Measurements from ENCODE around the gene MYH3. TPM values are rescaled to one million over a fixed set of nuclear protein-coding genes. Genes with fewer than 3 reads are reported as not detected.
A peak's percentile ranks its signal among the peaks of the same experiment; 100 is the strongest.

Gene MYH3
- total and polyA plus RNA-seq, 10 of the 15 experiments (the other 5 are each of a cell fraction or from before 2014, with no cell fraction given) = 0.14 to 1.4 (median 0.71) TPM

DNA sequence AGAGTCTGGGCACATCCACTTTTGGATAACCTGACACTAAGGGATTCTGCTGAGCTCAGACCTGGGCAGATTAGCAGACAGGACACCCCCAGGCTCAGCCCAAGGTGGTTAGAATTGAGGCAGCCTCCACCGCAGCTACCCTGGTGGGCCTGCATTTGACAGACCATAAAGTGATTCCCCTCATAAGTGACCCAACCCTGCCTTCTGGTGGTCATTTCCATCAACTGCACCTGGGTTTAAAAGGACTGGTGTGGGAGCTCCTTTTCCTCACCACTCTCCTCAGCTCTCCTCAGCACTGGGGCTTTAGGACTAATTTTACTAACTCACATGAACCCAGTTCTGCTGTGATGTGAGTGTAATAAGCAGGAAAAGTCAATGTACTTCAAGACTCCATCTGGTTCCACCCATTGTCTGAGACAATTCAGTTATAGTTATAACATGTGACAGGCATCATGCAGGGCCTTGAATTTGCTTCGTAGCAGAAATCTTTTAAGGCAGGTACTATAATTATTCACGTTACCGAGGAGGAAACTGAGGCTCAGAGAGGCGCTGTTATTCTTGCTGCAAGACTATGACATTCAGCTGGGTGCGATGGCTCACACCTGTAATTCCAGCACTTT, 42.5 kb downstream of the MYH3 start:
- WGBS (ENCODE audit: insufficient coverage, insufficient replicate concordance, low lambda C conversion rate, missing lambda C conversion rate) = 24% methylated on average over 6 of the region's 6 CpGs
- in situ Hi-C loops (cut with MboI) = loop anchor here (5.0 kb wide), 2 partner anchors 287 to 692 kb away; no protein-coding TSS in a partner anchor

More for the DNA sequence above, 42.5 kb downstream of the MYH3 start:
- Histone ChIP-seq H3K9ac (ENCODE audit: control insufficient read depth, insufficient read depth, low read length) (no peak overlapping the region), H3K4me3 (no peak overlapping the region), H3K27ac (ENCODE audit: control insufficient read depth, insufficient read depth) (no peak overlapping the region), H3K36me3 (ENCODE audit: control insufficient read depth in 2 of 2, insufficient read depth in 2 of 2, low read length in 1 of 2) (no peaks in the 10 kb centered on the region), H3K9me3 (replicated peaks; ENCODE audit: control insufficient read depth, insufficient read depth, low read length) (no peaks in the 10 kb centered on the region), H4K20me1 (ENCODE audit: control insufficient read depth, insufficient read depth) (no peaks in the 10 kb centered on the region), H3K79me2 (ENCODE audit: control insufficient read depth, insufficient read depth, low read length) (no peaks in the 10 kb centered on the region), H3K4me2 (ENCODE audit: control insufficient read depth, insufficient read depth) (no peak overlapping the region), H3K27me3 (replicated peaks in 1 of 2; ENCODE audit: control insufficient read depth in 2 of 2, insufficient read depth in 2 of 2, low read length in 1 of 2) (no peaks in the 10 kb centered on the region), H3K4me1 (ENCODE audit: control insufficient read depth, insufficient read depth, low read length) (no peaks in the 10 kb centered on the region), H2AFZ (ENCODE audit: control insufficient read depth, low read depth, low read length) (no peak overlapping the region)
- no peak for DNase-seq (ENCODE audit: low read depth, low spot score)
- BruUV-seq (replicated peaks) = no TSS peak
- RAD21 ChIA-PET (ENCODE audit: unreplicated experiment) = interaction anchor here (0.6 to 4.7 kb wide), 7 partner anchors 12 to 998 kb away, joined by 3 to 46 read pairs (median 3); no protein-coding TSS in a partner anchor
- SMC1A ChIA-PET (ENCODE audit: uncharacterized antibody, unreplicated experiment) = interaction anchor here (0.6 to 1.3 kb wide), 9 partner anchors 30 to 1598 kb away, joined by 3 to 7 read pairs (median 4); no protein-coding TSS in a partner anchor
- intact Hi-C loops (cut with micrococcal nuclease; ENCODE audit: unreplicated experiment) = loop anchor here (1.0 to 5.0 kb wide), 3 partner anchors 287 to 647 kb away; no protein-coding TSS in a partner anchor
- POLR2A ChIA-PET = no interaction called here
- CTCF ChIA-PET = interaction anchor here (0.5 to 10.0 kb wide), 25 partner anchors 9 to 697 kb away, joined by 3 to 138 read pairs (median 4); no protein-coding TSS in a partner anchor
- peak; percentile 63 for ATAC-seq
- FAIRE-seq = peak; percentile 85
- TF ChIP-seq EGR1 (IDR thresholded peaks at IDR 0.05; ENCODE audit: borderline replicate concordance in 1 of 2, low read depth in 2 of 2, low read length in 2 of 2) (no peak), RAD21 (IDR thresholded peaks at IDR 0.05; ENCODE audit: insufficient read depth, low read depth, low read length) (peak; percentile 69), KDM1A (IDR thresholded peaks at IDR 0.05; ENCODE audit: borderline replicate concordance) (no peak), SMC3 (IDR thresholded peaks at IDR 0.05; ENCODE audit: borderline replicate concordance, low read length) (peak; percentile 65)
- TF ChIP-seq, protein P1, sequence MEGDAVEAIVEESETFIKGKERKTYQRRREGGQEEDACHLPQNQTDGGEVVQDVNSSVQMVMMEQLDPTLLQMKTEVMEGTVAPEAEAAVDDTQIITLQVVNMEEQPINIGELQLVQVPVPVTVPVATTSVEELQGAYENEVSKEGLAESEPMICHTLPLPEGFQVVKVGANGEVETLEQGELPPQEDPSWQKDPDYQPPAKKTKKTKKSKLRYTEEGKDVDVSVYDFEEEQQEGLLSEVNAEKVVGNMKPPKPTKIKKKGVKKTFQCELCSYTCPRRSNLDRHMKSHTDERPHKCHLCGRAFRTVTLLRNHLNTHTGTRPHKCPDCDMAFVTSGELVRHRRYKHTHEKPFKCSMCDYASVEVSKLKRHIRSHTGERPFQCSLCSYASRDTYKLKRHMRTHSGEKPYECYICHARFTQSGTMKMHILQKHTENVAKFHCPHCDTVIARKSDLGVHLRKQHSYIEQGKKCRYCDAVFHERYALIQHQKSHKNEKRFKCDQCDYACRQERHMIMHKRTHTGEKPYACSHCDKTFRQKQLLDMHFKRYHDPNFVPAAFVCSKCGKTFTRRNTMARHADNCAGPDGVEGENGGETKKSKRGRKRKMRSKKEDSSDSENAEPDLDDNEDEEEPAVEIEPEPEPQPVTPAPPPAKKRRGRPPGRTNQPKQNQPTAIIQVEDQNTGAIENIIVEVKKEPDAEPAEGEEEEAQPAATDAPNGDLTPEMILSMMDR (IDR thresholded peaks at IDR 0.05 in 2 of 3, conservative IDR thresholded peaks at IDR 0.05 in 1 of 3; ENCODE audit: control insufficient read depth in 2 of 3, extremely low read depth in 1 of 3, insufficient read depth in 1 of 3, low read depth in 3 of 3, low read length in 3 of 3) = peak; percentile 48 to 75 (median 66)

Measured in GM12878 (cell line).